Activated T-cell treated with anti-CD3 and anti-CD28 coated beads, Interleukin-2, amount 50 U/mL, for 1 hour (primary cell): ENCODE data around the gene NF2.

ENCODE experiments used
- DNase-seq: peaks from one replicate; pipeline ENCODE4 v3.0.0-alpha.2; 2020

NF2 gene

GRCh38 chr22:29633514-29634312 is 30.3 kb downstream of the NF2 start:
- DNase-seq: no peak

- DNase-seq: no peak
Measured at GRCh38 chr22:29634847-29635246, 31.4 kb downstream of the NF2 start.

GRCh38 chr22:29635734-29636357 is 32.4 kb downstream of the NF2 start:
- no peak for DNase-seq

- no peak for DNase-seq
Measured at GRCh38 chr22:29636751-29637150, 33.3 kb downstream of the NF2 start.

- no peak for DNase-seq
Measured at GRCh38 chr22:29637181-29637580, 33.7 kb downstream of the NF2 start.

GRCh38 chr22:29638678-29639077 is 35.2 kb downstream of the NF2 start:
- no peak for DNase-seq

- no peak for DNase-seq
Measured at GRCh38 chr22:29639096-29639495, 35.7 kb downstream of the NF2 start.

- DNase-seq: no peak
Measured at GRCh38 chr22:29641042-29641699, 37.7 kb downstream of the NF2 start.

GRCh38 chr22:29641700-29642330 is 38.4 kb downstream of the NF2 start:
- DNase-seq: no peak

- no peak for DNase-seq
Measured at GRCh38 chr22:29642694-29643093, 39.3 kb downstream of the NF2 start.

GRCh38 chr22:29647954-29648737 is 44.7 kb downstream of the NF2 start:
- no peak for DNase-seq

GRCh38 chr22:29650370-29650769 is 46.9 kb downstream of the NF2 start:
- DNase-seq: no peak

GRCh38 chr22:29651652-29652051 is 48.2 kb downstream of the NF2 start:
- DNase-seq: no peak

- DNase-seq: no peak
Measured at GRCh38 chr22:29654420-29654819, 51.0 kb downstream of the NF2 start.

- no peak for DNase-seq
Measured at GRCh38 chr22:29654882-29655281, 51.4 kb downstream of the NF2 start.

- DNase-seq: no peak
Measured at GRCh38 chr22:29658176-29658575, 54.7 kb downstream of the NF2 start.

- no peak for DNase-seq
Measured at GRCh38 chr22:29660021-29660420, 56.6 kb downstream of the NF2 start.

- no peak for DNase-seq
Measured at GRCh38 chr22:29661336-29661735, 57.9 kb downstream of the NF2 start.

- DNase-seq: no peak
Measured at GRCh38 chr22:29663180-29663821, 59.9 kb downstream of the NF2 start.

GRCh38 chr22:29665486-29665885 is 62.1 kb downstream of the NF2 start:
- DNase-seq: no peak

GRCh38 chr22:29668673-29669072 is 65.2 kb downstream of the NF2 start:
- no peak for DNase-seq

GRCh38 chr22:29670626-29671025 is 67.2 kb downstream of the NF2 start:
- DNase-seq: no peak
